ENCODE data around the gene ZNF862. TPM values are rescaled to one million over a fixed set of nuclear protein-coding genes. Genes with fewer than 3 reads are reported as not detected.
A peak's percentile ranks its signal among the peaks of the same experiment; 100 is the strongest.

ZNF862 gene
- total and polyA plus RNA-seq, 4 experiments from 2014 or later: 9.8 to 88.6 (median 47.4) TPM

DNA sequence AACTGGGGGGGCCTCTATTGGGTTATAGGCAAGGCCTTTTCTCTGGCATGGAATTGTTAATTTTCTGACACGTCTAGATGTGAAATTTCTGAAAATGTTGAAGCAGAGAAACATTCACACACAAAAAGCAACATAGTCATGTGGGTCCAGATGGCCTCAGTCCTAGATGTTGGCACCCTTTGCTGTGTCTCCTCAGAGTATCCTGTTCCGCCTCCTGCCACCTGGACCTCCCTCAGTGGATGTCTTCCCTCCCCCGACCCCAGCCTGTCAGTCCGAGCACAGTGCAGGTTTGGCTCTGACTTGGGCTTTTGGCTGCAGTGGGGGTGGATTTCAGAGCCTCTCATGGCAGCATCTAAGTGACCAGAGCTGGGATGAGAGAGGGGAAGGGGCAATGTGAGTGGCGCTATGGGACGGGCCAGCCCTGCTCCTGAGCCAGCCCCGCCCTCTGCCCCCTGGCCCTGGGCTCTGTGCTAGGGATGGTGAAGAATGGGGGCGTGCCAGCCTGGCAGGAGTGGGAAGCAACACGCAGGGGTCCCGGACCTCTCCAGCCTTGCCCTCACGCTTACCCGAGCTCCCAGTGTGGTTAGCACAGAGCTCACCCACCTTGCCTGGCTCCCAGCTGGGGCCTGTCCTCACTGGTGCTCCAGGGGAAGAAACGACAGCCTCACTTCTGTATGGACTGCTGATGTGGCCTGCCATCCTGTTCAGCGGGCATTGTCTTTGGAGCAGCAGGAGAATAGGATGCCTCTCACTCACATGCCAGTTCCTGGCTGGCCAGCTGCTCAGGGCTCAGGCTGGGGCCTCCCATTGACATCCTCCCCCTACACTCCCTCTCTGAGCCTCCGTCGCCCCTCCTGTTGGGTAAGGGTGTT lies 41.8 kb downstream of the ZNF862 start:
- POLR2A ChIA-PET (ENCODE audit: partially characterized antibody): interaction anchor here (0.8 to 9.3 kb wide), 2 partner anchors 11 to 41 kb away, joined by 3 to 80 read pairs; partner anchors contain the start of gene ZNF862
- Histone ChIP-seq H3K9me3 (ENCODE audit: control insufficient read depth in 1 of 2, low read length in 2 of 2) (no peaks in the 10 kb centered on the region), H3K4me1 (ENCODE audit: insufficient read depth, low read length) (peaks cover 38% of the 10 kb centered on the region), H3K4me3 (ENCODE audit: low read length in 2 of 2) (no peak overlapping the region), H3K27me3 (ENCODE audit: insufficient read depth, low read length) (no peaks in the 10 kb centered on the region), H3K27ac (ENCODE audit: low read depth, low read length) (no peak overlapping the region), H3K36me3 (ENCODE audit: insufficient read depth, low read length) (peaks cover 11% of the 10 kb centered on the region)
- H3K9me3 Mint-ChIP-seq: no peaks in the 10 kb centered on the region
- no peak for DNase-seq
- peaks cover 11 to 46% of the 10 kb centered on the region in 2 donors for H3K36me3 Mint-ChIP-seq
- H3K4me1 Mint-ChIP-seq: peaks cover 20 to 37% (median 28%) of the 10 kb centered on the region in 4 donors
- H3K27ac Mint-ChIP-seq: peak overlapping the region in 1 of 7 donors; percentile 76
- no peak overlapping the region for H3K4me3 Mint-ChIP-seq
- no peaks in the 10 kb centered on the region for H3K27me3 Mint-ChIP-seq
- intact Hi-C loops (cut with micrococcal nuclease): loop anchor here (5.0 kb wide), 1 partner anchor 167 kb away; no protein-coding TSS in a partner anchor
- CTCF ChIA-PET (ENCODE audit: partially characterized antibody): no interaction called here

- Histone ChIP-seq H3K9me3 (ENCODE audit: control insufficient read depth in 1 of 2, low read length in 2 of 2) (no peaks in the 10 kb centered on the region), H3K4me3 (ENCODE audit: low read length in 2 of 2) (no peak overlapping the region), H3K27me3 (ENCODE audit: insufficient read depth, low read length) (no peaks in the 10 kb centered on the region), H3K27ac (ENCODE audit: low read depth, low read length) (no peak overlapping the region), H3K36me3 (ENCODE audit: insufficient read depth, low read length) (peaks cover 11% of the 10 kb centered on the region), H3K4me1 (ENCODE audit: insufficient read depth, low read length) (peaks cover 30% of the 10 kb centered on the region)
- Mint-ChIP-seq H3K36me3 (peaks cover 11 to 42% of the 10 kb centered on the region in 2 donors), H3K27ac (peak overlapping the region in 2 of 7 donors; percentile 13 to 82), H3K27me3 (no peaks in the 10 kb centered on the region), H3K4me3 (no peak overlapping the region), H3K4me1 (peaks cover 12 to 29% (median 20%) of the 10 kb centered on the region in 4 donors), H3K9me3 (no peaks in the 10 kb centered on the region)
- intact Hi-C loops (cut with micrococcal nuclease): loop anchor here (5.0 kb wide), 1 partner anchor 167 kb away; no protein-coding TSS in a partner anchor
- ChIA-PET CTCF (ENCODE audit: partially characterized antibody) (interaction anchor here (4.4 to 5.6 kb wide), 2 partner anchors 10 to 74 kb away, joined by 28 to 32 read pairs; no protein-coding TSS in a partner anchor), POLR2A (ENCODE audit: partially characterized antibody) (interaction anchor here (0.8 to 9.3 kb wide), 2 partner anchors 12 to 42 kb away, joined by 3 to 80 read pairs; partner anchors contain the start of gene ZNF862)
- no peak for DNase-seq
Measured at GRCh38 chr7:149880638-149881311, 42.6 kb downstream of the ZNF862 start.

DNA sequence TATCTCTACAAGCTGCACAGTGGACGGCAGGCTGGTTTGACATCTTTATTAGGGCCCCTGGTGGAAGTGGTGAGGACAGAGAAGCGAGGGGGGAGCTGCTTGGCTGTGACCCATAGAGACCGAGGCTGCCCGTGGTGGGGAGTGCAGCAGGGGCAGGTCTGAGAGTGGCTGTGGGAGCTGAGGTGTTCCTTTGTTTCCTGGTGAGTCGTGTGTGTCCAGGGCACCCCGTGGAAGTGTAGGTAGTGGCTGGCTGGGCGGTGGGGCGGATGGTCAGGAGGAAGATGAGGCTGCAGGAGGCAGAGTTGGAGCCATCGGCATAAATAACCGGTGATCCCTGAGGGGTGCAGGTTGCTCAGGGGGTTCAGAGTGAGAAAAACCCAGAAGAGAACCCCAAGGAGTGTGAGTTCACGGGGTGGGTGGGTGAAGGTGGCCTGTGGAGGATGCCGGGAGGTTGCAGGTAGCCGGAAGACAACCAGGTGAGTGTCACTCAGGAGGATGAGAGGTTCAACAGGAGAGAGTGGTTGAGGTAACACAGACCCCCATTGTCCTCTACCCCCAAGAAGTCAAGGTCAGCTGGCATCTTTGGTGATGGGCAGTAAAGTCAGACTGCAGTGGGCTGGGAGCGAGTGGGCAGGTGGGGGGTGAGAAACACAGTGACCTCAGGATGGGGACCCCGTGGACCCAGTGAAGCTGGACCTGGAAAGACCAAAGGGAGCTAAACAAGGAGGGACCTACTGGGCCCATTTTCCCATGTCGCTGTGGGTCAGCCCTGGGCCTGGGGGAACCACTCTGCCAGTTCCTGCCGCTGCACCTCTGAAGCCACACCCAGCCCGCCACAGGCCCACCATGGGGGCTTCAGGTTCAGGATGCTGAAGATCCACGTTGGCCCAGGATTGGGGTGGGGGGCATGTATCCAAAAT lies 43.4 kb downstream of the ZNF862 start:
- Histone ChIP-seq H3K4me3 (ENCODE audit: low read length in 2 of 2) (no peak overlapping the region), H3K27ac (ENCODE audit: low read depth, low read length) (no peak overlapping the region), H3K36me3 (ENCODE audit: insufficient read depth, low read length) (peaks cover 11% of the 10 kb centered on the region), H3K27me3 (ENCODE audit: insufficient read depth, low read length) (no peaks in the 10 kb centered on the region), H3K4me1 (ENCODE audit: insufficient read depth, low read length) (peaks cover 22% of the 10 kb centered on the region), H3K9me3 (ENCODE audit: control insufficient read depth in 1 of 2, low read length in 2 of 2) (no peaks in the 10 kb centered on the region)
- Mint-ChIP-seq H3K36me3 (peaks cover 15 to 45% of the 10 kb centered on the region in 2 donors), H3K4me3 (no peak overlapping the region), H3K27me3 (no peaks in the 10 kb centered on the region), H3K27ac (peak overlapping the region in 5 of 7 donors; percentile 12 to 82 (median 28)), H3K9me3 (no peaks in the 10 kb centered on the region), H3K4me1 (peaks cover 11 to 24% (median 17%) of the 10 kb centered on the region in 4 donors)
- ChIA-PET CTCF (ENCODE audit: partially characterized antibody) (interaction anchor here (3.2 to 5.6 kb wide), 4 partner anchors 11 to 75 kb away, joined by 12 to 32 read pairs (median 30); partner anchors contain the start of gene ZNF862), POLR2A (ENCODE audit: partially characterized antibody) (interaction anchor here (2.6 to 9.3 kb wide), 2 partner anchors 13 to 43 kb away, joined by 10 to 80 read pairs; partner anchors contain the start of gene ZNF862)
- intact Hi-C loops (cut with micrococcal nuclease): loop anchor here (5.0 kb wide), 1 partner anchor 166 kb away; no protein-coding TSS in a partner anchor
- no peak for DNase-seq

GRCh38 chr7:149882248-149883047 lies 44.3 kb downstream of the ZNF862 start:
- intact Hi-C loops (cut with micrococcal nuclease): loop anchor here (5.0 kb wide), 1 partner anchor 165 kb away; no protein-coding TSS in a partner anchor
- ChIA-PET CTCF (ENCODE audit: partially characterized antibody) (interaction anchor here (1.0 to 5.6 kb wide), 10 partner anchors 8 to 394 kb away, joined by 3 to 32 read pairs (median 8); partner anchors contain the start of gene ZNF862), POLR2A (ENCODE audit: partially characterized antibody) (interaction anchor here (1.7 to 9.3 kb wide), 4 partner anchors 8 to 44 kb away, joined by 4 to 80 read pairs (median 10); partner anchors contain the start of gene ZNF862)
- no peak overlapping the region for H3K27ac ChIP-seq (ENCODE audit: low read depth, low read length)
- peaks cover 11% of the 10 kb centered on the region for H3K36me3 ChIP-seq (ENCODE audit: insufficient read depth, low read length)
- no peaks in the 10 kb centered on the region for H3K9me3 Mint-ChIP-seq
- H3K27me3 Mint-ChIP-seq: no peaks in the 10 kb centered on the region
- H3K4me3 ChIP-seq (ENCODE audit: low read length in 2 of 2): no peak overlapping the region
- H3K27me3 ChIP-seq (ENCODE audit: insufficient read depth, low read length): no peaks in the 10 kb centered on the region
- H3K4me1 ChIP-seq (ENCODE audit: insufficient read depth, low read length): peaks cover 14% of the 10 kb centered on the region
- H3K4me3 Mint-ChIP-seq: no peak overlapping the region
- peaks cover 17 to 39% of the 10 kb centered on the region in 2 donors for H3K36me3 Mint-ChIP-seq
- no peaks in the 10 kb centered on the region for H3K9me3 ChIP-seq (ENCODE audit: control insufficient read depth in 1 of 2, low read length in 2 of 2)
- no peak for DNase-seq
- peak overlapping the region in 2 of 7 donors; percentile 43 to 78 for H3K27ac Mint-ChIP-seq
- peaks cover 10 to 24% (median 16%) of the 10 kb centered on the region in 4 donors for H3K4me1 Mint-ChIP-seq

- no peaks in the 10 kb centered on the region for H3K9me3 Mint-ChIP-seq
- Histone ChIP-seq H3K4me1 (ENCODE audit: insufficient read depth, low read length) (peaks cover 13% of the 10 kb centered on the region), H3K27ac (ENCODE audit: low read depth, low read length) (no peak overlapping the region), H3K36me3 (ENCODE audit: insufficient read depth, low read length) (peaks cover 8% of the 10 kb centered on the region), H3K27me3 (ENCODE audit: insufficient read depth, low read length) (no peaks in the 10 kb centered on the region), H3K4me3 (ENCODE audit: low read length in 2 of 2) (no peak overlapping the region), H3K9me3 (ENCODE audit: control insufficient read depth in 1 of 2, low read length in 2 of 2) (no peaks in the 10 kb centered on the region)
- ChIA-PET CTCF (ENCODE audit: partially characterized antibody) (interaction anchor here (0.7 to 5.6 kb wide), 13 partner anchors 8 to 393 kb away, joined by 3 to 32 read pairs (median 5); partner anchors contain the start of gene ZNF862), POLR2A (ENCODE audit: partially characterized antibody) (interaction anchor here (1.7 to 9.3 kb wide), 4 partner anchors 8 to 45 kb away, joined by 4 to 80 read pairs (median 10); partner anchors contain the start of gene ZNF862)
- H3K27me3 Mint-ChIP-seq: no peaks in the 10 kb centered on the region
- intact Hi-C loops (cut with micrococcal nuclease): loop anchor here (5.0 kb wide), 1 partner anchor 164 kb away; no protein-coding TSS in a partner anchor
- H3K4me1 Mint-ChIP-seq: peaks cover 7 to 24% (median 14%) of the 10 kb centered on the region in 4 donors
- no peak for DNase-seq
- peaks cover 17 to 36% of the 10 kb centered on the region in 2 donors for H3K36me3 Mint-ChIP-seq
- H3K4me3 Mint-ChIP-seq: peak overlapping the region in 1 of 8 donors; percentile 39
- peak overlapping the region in 2 of 7 donors; percentile 64 to 65 for H3K27ac Mint-ChIP-seq
Measured at GRCh38 chr7:149883048-149883438, 44.9 kb downstream of the ZNF862 start.

All from CD4-positive, alpha-beta memory T cell (primary cell).